Nephron progenitor cell (in vitro differentiated cells): ENCODE measurements around the gene BIK.
"Not testable (repeated sequence)": the region's sequence is repeated elsewhere in the genome, so short reads cannot be mapped to it uniquely, and the experiment has no call there.

Source experiments
- DNase-seq: peaks from one replicate; pipeline ENCODE4 v3.0.0; 2021
- H3K27ac Mint-ChIP-seq: 2 replicates; pipeline ENCODE4 v1.8.0; 2021; ENCODE audit warnings: mild to moderate bottlenecking, moderate library complexity, mixed read lengths
- H3K27me3 Mint-ChIP-seq: 2 replicates; pipeline ENCODE4 v1.8.0; 2021; ENCODE audit warnings: mild to moderate bottlenecking, low read depth, mixed read lengths; ENCODE audit not compliant: poor library complexity
- H3K36me3 Mint-ChIP-seq: 2 replicates; pipeline ENCODE4 v1.8.0; 2021; ENCODE audit warnings: low read depth, mixed read lengths
- H3K4me1 Mint-ChIP-seq: 2 replicates; pipeline ENCODE4 v1.8.0; 2021; ENCODE audit warnings: mixed read lengths
- H3K4me3 Mint-ChIP-seq: 2 replicates; pipeline ENCODE4 v1.8.0; 2021; ENCODE audit warnings: mild to moderate bottlenecking, moderate library complexity, mixed read lengths
- H3K9me3 Mint-ChIP-seq: 2 replicates; pipeline ENCODE4 v1.8.0; 2021; ENCODE audit warnings: mild to moderate bottlenecking, moderate library complexity, mixed read lengths
- TF ChIP-seq, protein P1 (sequence below): fragments of 200-600 bp; sonication (generic); IDR thresholded peaks from 2 replicates; pipeline ENCODE4 v1.5.0; 2021; ENCODE audit warnings: antibody characterized with exemption

The BIK gene

DNA sequence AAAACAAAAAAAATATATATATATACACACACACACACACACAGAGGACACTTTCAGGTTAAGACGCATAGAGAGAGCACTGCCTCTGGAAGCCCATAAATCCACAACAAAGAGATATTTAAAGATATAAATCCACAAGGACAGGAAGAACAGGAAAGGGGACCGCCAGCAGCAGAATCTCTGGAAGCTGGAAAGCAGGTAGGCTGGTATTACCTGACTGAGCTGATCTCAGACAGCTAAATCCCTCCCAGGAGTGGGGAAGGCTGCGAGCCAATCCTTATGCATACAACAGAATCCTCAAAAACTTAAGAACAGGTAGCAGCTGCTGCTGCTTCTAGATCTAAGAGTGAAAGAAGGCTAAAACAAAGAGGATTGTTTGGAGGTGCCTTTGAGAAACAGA, 34.4 kb downstream of the BIK start:
- no peak for DNase-seq
- TF ChIP-seq, protein P1, sequence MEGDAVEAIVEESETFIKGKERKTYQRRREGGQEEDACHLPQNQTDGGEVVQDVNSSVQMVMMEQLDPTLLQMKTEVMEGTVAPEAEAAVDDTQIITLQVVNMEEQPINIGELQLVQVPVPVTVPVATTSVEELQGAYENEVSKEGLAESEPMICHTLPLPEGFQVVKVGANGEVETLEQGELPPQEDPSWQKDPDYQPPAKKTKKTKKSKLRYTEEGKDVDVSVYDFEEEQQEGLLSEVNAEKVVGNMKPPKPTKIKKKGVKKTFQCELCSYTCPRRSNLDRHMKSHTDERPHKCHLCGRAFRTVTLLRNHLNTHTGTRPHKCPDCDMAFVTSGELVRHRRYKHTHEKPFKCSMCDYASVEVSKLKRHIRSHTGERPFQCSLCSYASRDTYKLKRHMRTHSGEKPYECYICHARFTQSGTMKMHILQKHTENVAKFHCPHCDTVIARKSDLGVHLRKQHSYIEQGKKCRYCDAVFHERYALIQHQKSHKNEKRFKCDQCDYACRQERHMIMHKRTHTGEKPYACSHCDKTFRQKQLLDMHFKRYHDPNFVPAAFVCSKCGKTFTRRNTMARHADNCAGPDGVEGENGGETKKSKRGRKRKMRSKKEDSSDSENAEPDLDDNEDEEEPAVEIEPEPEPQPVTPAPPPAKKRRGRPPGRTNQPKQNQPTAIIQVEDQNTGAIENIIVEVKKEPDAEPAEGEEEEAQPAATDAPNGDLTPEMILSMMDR, result no peak
- Mint-ChIP-seq H3K27me3 (peaks cover 31% of the 10 kb centered on the region), H3K9me3 (no peaks in the 10 kb centered on the region), H3K36me3 (peaks cover 13% of the 10 kb centered on the region), H3K4me3 (peak overlapping the region; percentile 62), H3K4me1 (peaks cover 12% of the 10 kb centered on the region), H3K27ac (peak overlapping the region; percentile 48)

DNA sequence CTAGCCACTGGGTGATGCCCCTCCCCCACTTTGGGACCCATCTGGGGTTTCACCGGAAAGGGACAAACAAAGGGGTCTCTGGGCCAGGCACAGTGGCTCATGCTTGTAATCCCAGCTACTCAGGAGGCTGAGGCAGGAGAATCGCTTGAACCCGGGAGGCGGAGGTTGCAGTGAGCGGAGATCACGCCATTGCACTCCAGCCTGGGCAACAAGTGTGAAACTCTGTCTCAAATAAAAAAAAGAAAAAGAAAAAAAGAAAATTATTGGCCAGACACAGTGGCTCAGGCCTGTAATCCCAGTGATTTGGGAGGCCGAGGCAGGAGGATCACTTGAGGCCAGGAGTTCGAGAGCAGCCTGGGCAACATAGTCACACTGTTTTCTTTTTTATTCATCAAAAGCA, 34.8 kb downstream of the BIK start:
- not testable (repeated sequence) for H3K36me3 Mint-ChIP-seq, H3K27ac Mint-ChIP-seq, H3K4me3 Mint-ChIP-seq, DNase-seq, H3K9me3 Mint-ChIP-seq
- peaks cover 12% of the 10 kb centered on the region for H3K4me1 Mint-ChIP-seq
- H3K27me3 Mint-ChIP-seq, result peaks cover 34% of the 10 kb centered on the region

DNA sequence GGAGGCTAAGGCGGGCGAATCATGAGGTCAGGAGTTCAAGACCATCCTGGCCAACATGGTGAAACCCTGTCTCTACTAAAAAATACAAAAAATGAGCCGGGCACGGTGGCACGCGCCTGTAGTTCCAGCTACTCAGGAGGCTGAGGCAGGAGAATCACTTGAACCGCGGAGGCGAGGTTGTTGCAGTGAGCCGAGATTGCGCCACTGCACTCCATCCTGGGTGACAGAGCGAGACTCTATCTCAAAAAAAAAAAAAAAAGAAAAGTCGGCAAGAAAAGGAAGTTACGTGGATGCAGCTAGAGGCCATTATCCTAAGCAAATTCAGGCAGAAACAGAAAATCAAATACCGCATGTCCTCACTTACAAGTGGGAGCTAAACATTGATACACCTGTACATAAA, 35.8 kb downstream of the BIK start:
- not testable (repeated sequence) for H3K9me3 Mint-ChIP-seq, H3K4me3 Mint-ChIP-seq
- H3K4me1 Mint-ChIP-seq, result peaks cover 17% of the 10 kb centered on the region

DNA sequence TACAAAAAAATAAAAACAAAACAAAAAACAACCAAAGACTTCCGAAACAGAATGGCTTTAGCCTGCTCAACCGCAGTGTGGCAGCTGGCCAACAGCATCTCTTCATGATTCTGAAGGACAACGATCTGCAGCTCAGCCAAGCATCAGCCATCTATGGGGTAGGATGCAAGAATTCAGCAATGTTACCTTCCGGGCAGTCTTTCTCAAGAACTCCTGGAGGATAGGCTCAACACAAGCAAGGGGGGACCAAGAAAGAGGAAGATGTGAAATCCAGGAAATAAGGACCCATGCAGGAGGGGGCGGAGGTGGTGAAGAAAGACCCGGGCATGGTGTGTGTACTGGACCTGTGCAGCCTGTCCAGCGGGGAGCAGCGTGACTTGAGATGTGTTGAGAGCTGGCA, 37.3 kb downstream of the BIK start:
- no peaks in the 10 kb centered on the region for H3K36me3 Mint-ChIP-seq
- TF ChIP-seq, protein P1, result no peak
- H3K27me3 Mint-ChIP-seq, result peaks cover 55% of the 10 kb centered on the region
- DNase-seq, result no peak
- no peak overlapping the region for H3K4me3 Mint-ChIP-seq
- H3K27ac Mint-ChIP-seq, result no peak overlapping the region
- peaks cover 14% of the 10 kb centered on the region for H3K4me1 Mint-ChIP-seq
- H3K9me3 Mint-ChIP-seq, result no peaks in the 10 kb centered on the region

More for the DNA sequence above, 35.8 kb downstream of the BIK start:
- peaks cover 44% of the 10 kb centered on the region for H3K27me3 Mint-ChIP-seq
- not testable (repeated sequence) for DNase-seq, H3K36me3 Mint-ChIP-seq, H3K27ac Mint-ChIP-seq

DNA sequence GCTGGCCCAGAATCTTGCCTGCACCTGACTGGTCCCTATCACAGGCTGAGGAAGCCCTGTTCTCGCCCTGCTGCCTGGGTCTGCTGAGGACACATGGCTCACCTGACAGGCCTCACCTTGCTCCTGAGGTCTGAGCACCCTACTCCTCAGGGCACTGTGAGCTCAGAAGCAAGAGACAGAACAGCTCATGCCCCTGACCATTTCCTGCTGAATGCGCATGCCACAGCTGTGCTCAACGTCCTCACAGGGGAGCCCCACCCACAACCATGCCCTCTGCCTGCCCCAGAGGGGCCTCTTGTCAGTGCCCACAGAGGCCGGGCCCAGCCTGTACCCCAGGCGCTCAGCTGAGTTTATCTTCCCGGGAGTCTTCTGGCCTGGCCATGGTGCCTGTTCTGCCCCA, 38.0 kb downstream of the BIK start:
- TF ChIP-seq, protein P1, result no peak
- no peaks in the 10 kb centered on the region for H3K36me3 Mint-ChIP-seq
- H3K27me3 Mint-ChIP-seq, result peaks cover 62% of the 10 kb centered on the region
- no peak overlapping the region for H3K4me3 Mint-ChIP-seq
- peaks cover 15% of the 10 kb centered on the region for H3K4me1 Mint-ChIP-seq
- no peak for DNase-seq
- H3K9me3 Mint-ChIP-seq, result no peaks in the 10 kb centered on the region
- H3K27ac Mint-ChIP-seq, result no peak overlapping the region

DNA sequence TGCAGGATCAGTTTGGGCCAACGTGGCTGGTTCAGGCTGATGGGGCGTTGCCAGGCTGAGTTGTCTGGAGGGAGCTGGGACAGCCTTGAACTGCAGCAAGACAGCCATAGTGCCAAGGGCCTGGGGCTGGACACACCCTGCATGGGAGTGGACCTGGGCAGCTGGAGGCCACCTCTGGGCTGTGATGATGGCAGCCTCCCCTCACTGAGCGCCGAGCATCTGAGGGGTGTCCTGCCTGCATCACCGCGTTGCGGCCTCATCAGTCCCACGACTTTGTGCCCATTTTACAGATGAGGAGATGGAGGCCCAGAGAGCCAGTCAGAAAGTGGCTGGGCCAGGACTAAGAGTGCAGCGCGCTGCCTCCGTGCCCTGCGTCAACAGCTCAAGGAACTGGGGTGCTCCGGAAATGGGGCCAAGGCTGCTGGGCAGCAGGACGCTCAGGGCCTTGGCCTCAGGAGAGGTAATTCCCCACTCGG, 40.2 kb downstream of the BIK start:
- Mint-ChIP-seq H3K9me3 (no peaks in the 10 kb centered on the region), H3K27me3 (peaks cover 62% of the 10 kb centered on the region), H3K36me3 (no peaks in the 10 kb centered on the region), H3K4me3 (peak overlapping the region; percentile 82), H3K4me1 (peaks cover 11% of the 10 kb centered on the region), H3K27ac (no peak overlapping the region)
- no peak for DNase-seq
- TF ChIP-seq, protein P1, result no peak

DNA sequence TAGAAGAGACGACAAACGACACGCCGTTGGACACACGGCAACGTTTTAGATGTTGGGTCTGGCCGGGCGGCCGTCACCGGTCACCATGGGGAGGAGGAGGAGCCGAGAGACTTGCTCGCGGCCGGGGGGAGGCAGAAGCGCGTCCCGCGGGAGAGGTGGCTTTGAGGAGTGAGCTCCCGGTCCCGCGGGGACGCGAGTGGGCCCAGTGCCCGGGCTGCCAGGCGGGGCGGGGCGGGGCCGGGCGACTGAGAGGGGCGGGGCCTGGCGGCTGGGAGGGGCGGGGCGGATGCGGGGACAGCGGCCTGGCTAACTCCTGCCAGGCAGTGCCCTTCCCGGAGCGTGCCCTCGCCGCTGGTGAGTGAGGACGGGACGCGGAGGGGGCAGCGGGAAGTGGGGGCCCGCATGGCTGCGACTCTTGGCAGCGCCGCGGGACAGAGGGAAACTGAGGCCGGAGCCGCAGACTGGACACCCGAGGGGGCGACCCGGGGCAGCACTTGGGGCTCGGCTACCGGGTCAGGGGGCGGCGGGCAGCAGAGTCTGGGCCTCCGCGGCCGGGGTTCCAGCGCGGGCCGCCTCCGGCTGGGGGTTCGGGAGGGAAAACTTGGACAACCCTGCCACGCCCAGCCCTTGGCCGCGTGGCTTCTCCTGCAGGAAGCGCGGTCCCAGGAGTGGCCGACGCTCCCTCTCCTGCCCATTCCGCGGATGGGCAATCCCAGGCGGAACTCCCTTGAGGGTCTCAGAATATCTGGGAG, 40.9 kb downstream of the BIK start, which contains the start of gene TSPO:
TSS of gene TSPO (plus strand) at position 309 of the 752 bp plus-strand sequence. CDS start 7,680 bp downstream, outside the sequence.
- H3K36me3 Mint-ChIP-seq, result no peaks in the 10 kb centered on the region
- peaks cover 11% of the 10 kb centered on the region for H3K4me1 Mint-ChIP-seq
- no peaks in the 10 kb centered on the region for H3K9me3 Mint-ChIP-seq
- peak within 1 kb of the TSS; percentile 82 for H3K4me3 Mint-ChIP-seq
- TF ChIP-seq, protein P1, result no peak
- DNase-seq, result peak; percentile 63
- H3K27ac Mint-ChIP-seq, result no peak within 1 kb of the TSS
- peaks cover 62% of the 10 kb centered on the region for H3K27me3 Mint-ChIP-seq
